ENCODE measurements around the gene CDKL5.

The CDKL5 gene

DNA sequence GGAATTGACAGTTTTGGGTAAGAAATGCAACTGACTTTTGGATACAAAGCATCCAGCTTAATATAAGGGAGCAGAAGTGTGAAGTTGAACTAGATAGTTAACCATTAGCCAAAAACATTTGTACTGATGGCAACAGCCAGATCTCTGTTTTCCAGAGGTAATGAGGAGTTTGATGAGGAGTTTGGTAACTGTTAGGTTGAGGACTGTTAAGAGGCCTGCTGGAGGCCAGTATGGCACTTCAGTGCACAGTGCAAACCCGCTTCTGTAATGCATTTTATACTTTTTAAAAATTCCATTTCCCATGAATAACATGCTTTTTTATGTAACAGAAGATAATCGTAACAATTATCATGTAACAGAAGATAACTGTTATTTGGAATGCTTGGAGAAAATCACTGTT lies 30.0 kb downstream of the CDKL5 start:
- no peak for DNase-seq (ENCODE audit: low read depth in 2 of 2, low spot score in 1 of 2)

DNA sequence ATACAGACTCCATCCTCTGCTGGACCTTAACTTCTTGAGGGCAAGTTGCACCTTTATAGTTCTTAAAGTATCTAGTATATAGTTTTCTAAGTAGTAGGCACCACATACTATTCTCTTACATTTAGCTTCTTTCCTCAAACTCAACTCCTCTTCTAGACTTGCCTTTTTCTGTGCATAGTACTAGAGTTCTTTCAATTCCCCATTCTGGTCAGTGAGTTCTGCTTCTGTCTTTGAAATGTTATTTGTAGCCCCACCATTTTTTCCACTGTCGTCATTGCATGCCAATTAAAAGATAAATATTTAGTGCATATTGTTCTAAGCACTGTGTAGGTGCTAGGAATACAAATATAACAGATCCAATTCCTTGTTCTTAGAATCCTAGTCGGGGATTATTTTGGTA lies 31.6 kb downstream of the CDKL5 start:
- DNase-seq (ENCODE audit: low read depth in 2 of 2, low spot score in 1 of 2): no peak

DNA sequence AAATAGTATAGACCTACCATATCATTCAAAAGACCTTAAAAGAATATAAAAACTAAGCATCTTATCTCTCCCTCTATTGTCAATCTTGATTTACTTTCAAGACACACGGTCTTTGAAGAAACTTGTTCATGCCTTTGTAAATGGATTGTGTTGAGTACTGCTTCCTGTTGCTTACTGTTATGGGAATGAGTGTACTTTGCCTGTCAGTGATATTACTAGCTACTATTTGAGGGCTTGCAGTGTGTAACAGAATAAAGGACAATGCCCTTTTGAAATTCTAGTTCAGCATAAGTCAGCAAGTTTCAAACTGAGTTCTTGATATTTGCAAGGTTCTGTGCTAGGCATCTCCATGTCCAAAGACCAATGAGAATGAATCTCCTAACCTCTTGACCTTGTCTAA lies 36.0 kb downstream of the CDKL5 start:
- no peak for DNase-seq (ENCODE audit: low read depth in 2 of 2, low spot score in 1 of 2)

DNA sequence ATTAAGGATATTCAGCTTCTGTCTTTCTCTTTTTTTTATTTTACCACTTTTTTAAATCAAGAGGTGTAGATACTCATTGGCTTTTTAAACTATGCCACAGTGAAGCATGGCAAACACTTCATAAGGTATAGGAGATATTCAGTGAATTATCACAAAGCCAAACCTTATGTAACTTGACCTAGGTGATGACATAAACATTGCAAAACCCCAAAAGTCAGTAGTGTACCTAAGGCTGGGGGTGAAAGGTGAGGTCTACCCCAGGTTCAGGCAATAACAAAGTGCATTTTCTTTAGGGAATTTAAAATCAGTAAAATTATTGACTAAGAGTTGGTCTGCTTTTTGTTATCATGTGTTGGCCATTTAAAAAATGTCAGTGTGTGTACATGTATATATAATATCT lies 39.1 kb downstream of the CDKL5 start:
- no peak for DNase-seq (ENCODE audit: low read depth in 2 of 2, low spot score in 1 of 2)

DNA sequence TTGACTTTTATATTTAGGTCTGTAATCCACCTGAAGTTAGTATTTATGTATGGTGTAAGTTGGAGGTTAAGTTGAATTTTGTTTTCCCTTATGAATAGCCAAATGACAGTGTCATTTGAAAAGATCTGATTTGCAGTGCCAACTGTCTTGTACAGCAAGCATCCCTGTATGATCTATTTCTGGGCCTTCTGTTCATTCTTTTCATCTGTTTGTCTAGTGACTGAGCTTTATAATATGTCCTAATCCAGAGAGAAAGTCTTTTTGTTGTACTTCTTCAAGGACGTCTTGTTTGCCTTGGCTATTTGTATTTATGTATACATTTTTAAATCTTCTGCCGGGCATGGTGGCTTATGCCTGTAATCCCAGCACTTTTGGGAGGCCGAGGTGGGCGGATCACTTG lies 39.6 kb downstream of the CDKL5 start:
- no peak for DNase-seq (ENCODE audit: low read depth in 2 of 2, low spot score in 1 of 2)

DNA sequence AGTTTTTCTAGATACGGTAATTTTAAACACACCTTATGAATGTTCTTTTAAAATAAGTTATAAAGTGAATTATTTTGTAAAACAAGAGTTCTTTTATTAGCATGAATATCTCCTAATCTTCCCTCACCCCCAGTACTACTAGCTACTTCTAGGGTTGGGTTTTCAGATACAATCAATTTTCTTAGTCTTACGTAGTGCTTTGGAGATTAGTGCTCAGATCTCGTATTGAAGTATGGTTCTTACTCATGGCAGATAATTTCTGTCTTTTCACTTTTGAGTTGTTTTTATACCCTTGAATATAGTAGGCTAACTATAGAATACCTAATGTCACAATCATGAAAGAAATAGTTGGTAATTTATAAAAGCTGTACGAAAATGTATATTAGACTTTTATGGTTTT lies 43.2 kb downstream of the CDKL5 start:
- no peak for DNase-seq (ENCODE audit: low read depth in 2 of 2, low spot score in 1 of 2)

DNA sequence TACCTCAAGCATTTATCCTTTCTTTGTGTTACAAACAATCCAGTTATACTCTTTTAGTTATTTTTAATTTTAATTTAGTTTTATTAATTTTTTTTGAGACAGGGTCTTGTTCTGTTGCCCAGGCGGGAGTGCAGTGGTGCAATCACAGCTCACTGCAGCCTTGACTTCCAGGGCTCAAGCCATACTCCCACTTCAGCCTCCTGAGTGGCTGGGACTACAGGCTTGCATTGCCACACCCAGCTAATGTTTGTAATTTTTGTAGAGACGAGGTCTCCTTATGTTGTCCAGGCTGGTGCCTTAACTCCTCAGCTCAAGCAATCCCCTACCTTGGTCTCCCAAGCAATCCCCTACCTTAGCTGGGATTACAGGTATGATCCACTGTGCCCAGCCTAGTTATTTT lies 45.9 kb downstream of the CDKL5 start:
- no peak for DNase-seq (ENCODE audit: low read depth in 2 of 2, low spot score in 1 of 2)

DNA sequence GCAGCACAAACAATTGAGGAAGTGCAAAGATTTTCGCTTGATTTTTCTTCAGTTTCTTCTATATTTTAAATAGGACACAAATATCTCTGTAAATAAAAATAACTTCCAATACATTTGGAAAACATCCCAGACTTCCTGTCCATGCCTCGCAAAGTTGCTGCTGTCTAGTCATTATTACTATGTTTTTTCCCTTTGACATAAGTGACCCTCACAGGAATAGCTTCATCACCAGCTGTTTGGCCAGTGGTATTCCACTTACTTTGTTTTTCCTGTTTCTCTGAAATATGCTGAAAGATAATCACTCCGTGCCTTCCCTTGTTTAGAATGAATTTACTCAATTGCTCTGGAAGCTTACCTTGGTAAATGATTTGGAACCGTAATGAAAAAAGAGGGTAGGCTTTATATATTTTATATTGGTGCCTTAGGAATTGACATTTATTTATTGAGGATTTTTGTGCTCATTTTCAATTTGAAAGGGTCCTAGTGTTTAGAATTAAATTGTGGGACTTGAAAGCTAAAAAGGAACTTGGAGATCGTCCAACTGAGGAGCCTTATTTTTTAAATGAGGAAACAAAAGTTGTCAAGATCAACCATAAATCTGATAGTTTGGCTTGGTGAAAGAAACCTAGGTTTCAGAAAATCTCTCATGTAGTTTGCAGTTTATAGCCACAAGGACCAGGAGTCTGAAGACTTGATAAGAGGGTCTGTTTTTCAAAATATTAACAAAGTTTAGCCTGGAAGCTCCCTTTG lies 65.6 kb downstream of the CDKL5 start:
- no peak for DNase-seq (ENCODE audit: low read depth in 2 of 2, low spot score in 1 of 2)

DNA sequence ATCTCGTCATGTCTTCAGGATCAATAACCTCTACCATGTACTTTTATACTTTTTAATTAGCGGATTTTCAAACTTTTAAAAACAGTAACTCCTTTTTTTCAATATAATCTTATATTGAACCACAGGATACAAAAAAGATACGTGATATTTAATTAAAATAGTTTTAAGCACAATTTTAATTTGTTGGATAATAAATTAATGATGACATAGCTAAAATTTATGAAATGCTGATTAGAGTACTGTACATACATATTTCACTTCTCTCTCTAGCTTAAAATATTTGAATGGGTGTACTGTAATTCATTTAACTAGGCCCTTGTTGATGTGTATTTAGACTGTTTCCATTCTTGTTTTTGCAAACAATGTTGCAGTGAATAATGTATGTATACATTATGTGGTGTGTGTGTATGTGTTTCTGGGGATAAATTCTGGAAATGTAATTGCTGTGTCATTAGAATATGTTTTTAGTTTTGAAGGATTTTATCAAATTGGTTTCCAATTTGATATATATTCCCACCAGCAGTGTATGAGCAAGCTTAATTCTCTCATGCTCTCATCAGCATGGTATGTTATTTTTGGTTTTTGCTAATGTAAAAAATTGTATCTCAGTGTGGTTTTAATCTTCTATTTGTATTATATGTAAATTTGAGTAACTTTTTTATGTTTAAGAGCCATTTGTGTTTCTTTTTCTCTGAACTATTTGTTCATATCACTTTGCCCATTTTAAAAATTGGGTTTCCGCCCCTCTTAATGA lies 66.4 kb downstream of the CDKL5 start:
- DNase-seq (ENCODE audit: low read depth in 2 of 2, low spot score in 1 of 2): no peak

DNA sequence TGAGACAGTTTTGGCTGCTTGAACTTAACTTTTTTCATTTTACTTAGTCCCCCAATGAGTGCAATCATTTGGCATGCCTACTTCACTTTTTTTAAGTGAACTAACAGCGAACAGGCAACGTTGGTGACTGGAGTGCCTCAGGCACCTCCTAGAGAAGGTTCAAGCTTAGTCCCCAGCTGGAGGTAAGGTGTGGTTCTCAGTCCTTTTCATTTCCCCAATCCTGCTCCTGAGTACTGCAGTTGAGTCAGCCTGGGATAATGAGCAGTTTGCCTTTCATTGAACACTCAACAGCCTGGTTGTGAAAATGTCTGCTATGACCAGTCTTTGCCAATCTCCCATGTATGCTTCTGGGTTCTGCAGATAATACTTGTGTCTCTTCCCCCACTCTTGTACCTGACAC lies 109.5 kb downstream of the CDKL5 start:
- no peak for DNase-seq (ENCODE audit: low read depth in 2 of 2, low spot score in 1 of 2)

DNA sequence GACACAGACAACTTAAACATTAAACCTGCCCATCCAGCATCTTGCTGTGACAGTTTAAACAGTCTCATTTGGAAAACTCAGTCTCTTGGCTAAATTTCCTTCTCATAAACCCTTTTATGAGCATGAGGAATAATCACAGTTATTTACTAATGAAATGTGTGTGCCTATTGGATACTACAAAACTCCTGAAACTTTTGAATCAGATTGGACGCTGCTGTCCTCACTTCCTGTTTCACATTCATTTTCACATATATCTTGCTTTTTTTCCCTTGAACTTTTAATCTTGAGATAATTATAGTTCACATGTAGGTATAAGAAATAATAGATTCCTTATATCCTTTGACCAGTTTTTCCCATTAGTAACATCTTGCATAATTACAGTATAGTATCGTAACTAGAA lies 111.7 kb downstream of the CDKL5 start:
- no peak for DNase-seq (ENCODE audit: low read depth in 2 of 2, low spot score in 1 of 2)

DNA sequence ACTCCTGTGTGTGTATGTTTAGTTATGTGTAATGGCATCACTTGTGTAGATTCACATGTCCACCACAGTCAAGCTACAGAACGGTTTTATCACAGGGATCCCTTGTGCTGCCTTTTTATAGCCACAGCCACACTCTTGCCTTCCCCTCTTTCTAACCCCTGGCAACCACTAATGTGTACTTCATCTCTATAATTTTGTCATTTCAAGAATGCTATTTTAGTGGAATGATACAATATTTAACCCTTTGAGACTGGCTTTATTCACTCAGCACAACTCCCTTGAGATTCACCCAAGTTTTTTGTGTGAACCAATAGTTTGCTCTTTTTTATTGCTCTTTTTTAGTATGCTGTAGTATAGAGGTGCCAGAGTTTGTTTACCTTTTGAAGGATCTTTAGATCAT lies 112.1 kb downstream of the CDKL5 start:
- DNase-seq (ENCODE audit: low read depth in 2 of 2, low spot score in 1 of 2): no peak

DNA sequence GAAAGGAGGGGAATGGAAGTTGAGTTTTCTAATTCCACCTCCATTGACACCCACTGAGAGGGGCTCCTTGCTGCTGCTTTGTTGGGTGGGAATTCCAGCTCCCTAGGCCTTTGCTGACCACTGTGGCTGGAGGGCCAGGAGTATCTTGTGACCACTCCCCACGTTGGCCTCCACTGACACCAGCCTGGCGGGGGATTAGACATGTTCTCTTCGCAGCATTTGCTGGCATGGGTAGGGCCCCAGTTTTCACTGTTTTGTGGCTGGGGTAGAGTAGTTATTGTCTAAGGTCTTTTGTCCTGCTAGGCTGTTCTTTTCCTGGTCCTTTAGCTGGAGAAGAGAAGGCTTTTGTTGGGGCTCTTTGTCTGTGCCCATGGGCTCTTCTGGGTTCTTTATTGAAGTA lies 116.7 kb downstream of the CDKL5 start:
- no peak for DNase-seq (ENCODE audit: low read depth in 2 of 2, low spot score in 1 of 2)

DNA sequence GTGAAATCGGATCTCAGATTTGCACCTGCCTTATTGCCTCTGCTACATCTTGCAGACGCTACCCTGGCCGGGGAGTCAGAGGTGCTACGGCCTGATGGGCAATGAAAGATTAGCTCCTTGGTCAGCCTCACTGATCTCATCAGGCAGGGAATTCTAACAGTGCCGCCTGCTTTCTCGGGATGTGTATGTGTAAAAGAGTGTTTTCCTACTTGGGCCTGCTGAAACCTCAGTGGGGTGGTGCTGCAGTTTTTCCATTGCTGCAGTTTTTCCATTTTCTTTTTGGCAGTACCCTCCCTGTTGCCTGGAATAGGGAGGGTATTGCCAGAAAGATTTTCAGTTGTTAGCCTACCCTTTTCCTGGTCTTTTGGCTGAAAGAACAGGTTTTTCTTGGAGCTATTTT lies 117.5 kb downstream of the CDKL5 start:
- DNase-seq (ENCODE audit: low read depth in 2 of 2, low spot score in 1 of 2): no peak

DNA sequence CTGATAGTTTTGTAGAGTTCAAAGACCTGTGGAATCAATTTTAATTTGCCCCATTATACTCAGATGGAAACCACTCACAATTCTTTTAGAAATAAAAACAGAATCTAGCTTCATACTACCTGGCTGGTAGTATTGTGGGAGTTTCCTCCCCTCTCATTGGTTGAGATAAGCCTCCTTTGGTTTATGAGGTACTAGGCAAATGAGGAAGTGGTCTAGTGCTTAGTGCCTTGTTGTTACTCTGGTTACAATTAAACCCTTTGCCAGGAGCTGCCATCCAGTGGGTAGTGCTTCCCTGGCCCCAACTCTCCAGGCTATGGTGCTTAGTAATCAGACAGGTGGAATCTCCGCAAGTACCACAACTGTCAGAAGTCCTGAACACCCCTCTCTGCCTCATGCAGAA lies 118.3 kb downstream of the CDKL5 start:
- DNase-seq (ENCODE audit: low read depth in 2 of 2, low spot score in 1 of 2): no peak

DNA sequence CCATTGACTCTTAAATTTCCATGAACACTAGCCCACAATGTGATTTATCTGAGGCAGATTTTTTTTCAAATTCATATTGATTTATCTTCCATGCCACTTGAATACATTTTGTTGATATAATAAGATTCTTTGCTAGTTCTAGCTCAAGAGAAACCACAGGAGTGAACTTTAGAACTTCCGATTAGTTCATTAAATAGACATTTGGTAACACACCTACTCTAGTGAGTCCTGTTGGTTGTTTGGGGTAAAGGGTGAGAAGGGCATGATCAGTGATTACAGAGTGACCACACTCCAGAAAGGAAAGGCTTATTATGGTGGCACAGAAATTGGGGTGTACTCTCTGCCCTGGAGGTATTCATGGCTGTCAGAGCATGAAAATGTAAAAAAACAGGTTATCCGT lies 120.4 kb downstream of the CDKL5 start:
- no peak for DNase-seq (ENCODE audit: low read depth in 2 of 2, low spot score in 1 of 2)

DNA sequence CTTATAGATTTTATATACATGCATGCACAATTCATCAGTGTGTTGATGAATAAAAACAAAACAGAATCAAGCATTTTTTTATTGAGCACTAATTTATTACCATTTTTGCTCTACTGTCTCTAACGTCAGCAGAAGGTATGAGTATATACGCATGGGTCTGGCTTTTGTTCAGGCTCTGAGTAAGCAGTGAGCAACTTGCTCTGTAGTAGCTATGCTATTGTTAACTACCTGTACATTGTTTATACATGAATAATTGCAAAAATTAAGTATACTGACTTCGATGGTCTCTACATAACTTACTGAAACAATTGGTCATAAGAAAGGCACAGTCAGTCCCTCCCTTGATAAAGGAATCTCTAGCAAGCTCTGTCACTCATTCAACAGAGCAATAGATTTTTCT lies 123.6 kb downstream of the CDKL5 start:
- DNase-seq (ENCODE audit: low read depth in 2 of 2, low spot score in 1 of 2): no peak

DNA sequence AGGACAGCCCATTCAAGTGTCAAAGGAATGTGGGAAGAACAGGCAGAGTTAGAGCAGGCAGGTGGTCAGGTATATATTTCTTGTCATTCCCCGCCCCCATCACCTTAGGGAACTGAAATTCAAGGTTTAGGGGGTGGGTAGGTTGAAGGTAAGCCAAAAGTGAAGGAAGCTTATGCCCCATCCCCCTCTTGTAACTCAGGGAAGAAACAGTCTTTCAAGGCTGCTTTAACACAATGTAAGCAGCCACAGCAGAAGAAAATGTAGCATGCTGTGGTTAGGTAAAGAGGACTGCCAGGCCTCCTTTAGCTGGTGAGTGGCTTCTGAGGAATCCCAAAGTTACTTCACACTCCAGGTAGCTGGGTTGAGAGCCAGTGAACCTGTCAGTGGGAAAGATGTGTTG lies 124.2 kb downstream of the CDKL5 start:
- DNase-seq (ENCODE audit: low read depth in 2 of 2, low spot score in 1 of 2): no peak

DNA sequence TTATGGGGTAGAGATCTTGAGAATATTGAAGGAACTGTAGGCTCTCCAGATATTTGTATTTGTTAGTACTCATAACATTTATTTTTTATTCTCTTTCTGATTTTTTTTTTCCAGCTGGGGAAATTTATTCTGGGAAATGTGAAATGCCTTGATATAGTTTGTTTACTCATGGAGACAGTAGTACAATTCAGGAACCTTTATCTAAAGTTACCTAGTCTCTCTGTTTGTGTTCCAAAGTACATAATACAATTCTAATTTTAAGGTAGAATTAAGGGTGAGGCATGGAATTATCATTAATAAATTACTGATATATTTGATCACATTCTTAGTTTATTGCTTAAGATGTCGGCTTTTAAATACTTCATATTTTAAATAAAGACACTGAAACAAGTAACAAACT lies 132.5 kb downstream of the CDKL5 start:
- DNase-seq (ENCODE audit: low read depth in 2 of 2, low spot score in 1 of 2): no peak

DNA sequence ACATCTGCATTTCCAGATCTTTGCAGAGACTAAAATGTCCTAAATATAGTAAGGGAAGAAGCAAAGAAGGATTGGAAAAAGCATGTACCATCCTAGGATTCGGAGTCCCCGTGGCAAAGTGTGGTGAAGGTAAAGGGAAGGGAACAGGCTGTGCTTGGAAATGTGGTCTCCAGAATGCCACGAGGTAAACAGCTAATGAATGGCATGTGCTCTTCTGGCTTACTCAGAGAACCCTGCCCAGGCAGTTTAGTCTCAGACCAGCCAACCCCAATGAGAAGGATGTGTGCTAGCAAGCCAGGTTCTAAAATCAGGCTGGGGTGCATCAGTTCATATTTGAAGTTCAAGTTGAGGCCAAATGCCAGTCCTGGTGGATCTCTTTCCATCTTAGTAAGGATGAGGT lies 133.4 kb downstream of the CDKL5 start:
- DNase-seq (ENCODE audit: low read depth in 2 of 2, low spot score in 1 of 2): no peak

DNA sequence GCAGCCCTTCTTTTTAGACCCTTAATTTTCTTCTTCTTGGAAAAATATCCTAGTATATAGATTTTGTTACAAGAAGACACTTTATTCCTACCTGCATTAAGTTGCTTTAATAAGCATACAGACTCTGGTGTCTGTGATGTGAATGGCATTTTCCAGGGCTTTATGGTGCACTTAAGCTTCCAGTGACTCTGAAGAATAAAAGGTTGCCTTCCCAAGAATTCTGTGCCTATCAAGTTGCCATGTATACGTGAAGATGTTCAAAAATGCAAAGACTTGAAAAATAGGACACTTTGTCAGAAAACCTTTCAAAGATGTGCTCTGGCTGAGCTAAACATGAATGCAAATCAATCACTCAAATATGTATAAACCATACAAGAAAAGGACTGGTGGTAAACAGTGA lies 135.6 kb downstream of the CDKL5 start:
- no peak for DNase-seq (ENCODE audit: low read depth in 2 of 2, low spot score in 1 of 2)

DNA sequence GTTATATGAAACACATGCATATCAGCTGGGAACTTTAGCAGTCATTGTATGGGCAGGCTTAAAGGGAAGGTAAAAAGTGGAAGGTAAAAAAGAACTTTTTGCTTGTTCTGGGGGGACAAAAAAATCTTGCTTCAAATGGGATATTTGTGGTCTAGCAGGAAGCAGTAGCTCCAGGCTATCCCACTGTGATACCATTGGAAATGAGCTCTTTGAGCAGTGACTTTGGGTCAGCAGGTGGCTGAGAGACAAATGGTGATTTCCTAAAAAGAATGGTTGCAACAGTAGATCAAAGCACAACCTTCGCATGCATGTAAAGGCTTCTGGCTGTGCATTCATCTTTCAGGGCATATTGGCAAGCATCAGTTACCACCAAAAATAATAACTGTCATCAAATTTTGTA lies 140.3 kb downstream of the CDKL5 start:
- DNase-seq (ENCODE audit: low read depth in 2 of 2, low spot score in 1 of 2): no peak

DNA sequence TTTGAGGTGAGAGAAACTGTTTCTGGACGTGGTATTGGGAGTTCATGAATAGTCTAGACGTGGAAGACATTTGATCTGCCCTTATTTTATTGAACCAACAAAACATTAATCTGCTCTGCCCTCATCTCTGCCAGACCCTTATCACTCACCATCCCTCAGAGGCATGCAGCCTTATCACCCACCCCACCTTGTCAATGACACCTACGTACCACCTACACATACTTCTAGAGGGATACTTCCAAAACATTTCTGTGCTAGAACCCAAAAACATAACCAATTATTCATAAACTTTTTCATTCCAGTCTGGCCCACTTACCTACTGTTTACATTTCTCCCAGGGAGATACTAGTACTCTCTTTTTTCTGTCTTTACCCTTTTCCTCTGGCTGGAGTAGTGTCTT lies 141.3 kb downstream of the CDKL5 start:
- DNase-seq (ENCODE audit: low read depth in 2 of 2, low spot score in 1 of 2): no peak

All from stimulated activated CD8-positive, alpha-beta memory T cell treated with anti-CD3 and anti-CD28 coated beads, Interleukin-4, amount 100 ng/mL, for 1 hour (primary cell).